HCT116 (cell line): Measurements from ENCODE around the gene RTP4. TPM values are rescaled to one million over a fixed set of nuclear protein-coding genes. Genes with fewer than 3 reads are reported as not detected.

Experiments used
- ATAC-seq: fragments of 200-7000 bp; cut with Tn5 transposase; 2 replicates; pipeline ENCODE4 v1.9.1; 2020; ENCODE audit warnings: mild to moderate bottlenecking, moderate library complexity
- BruUV-seq: library from RNA; stranded (reverse); fragments of 400-500 nt; replicated peaks from 2 replicates; lab custom pipeline; 2021; lab: Mats Ljungman, UMichigan
- CTCF ChIA-PET: fragments of 300-600 bp; sonication (Branson Sonifier 250); formaldehyde crosslinking; loops from one replicate; lab custom pipeline; 2021; ENCODE audit warnings: antibody characterized with exemption; lab: Charles Lee
- POLR2A ChIA-PET: fragments of 300-600, 350-600 bp; sonication (Branson Sonifier 250); formaldehyde crosslinking; loops from one replicate; lab custom pipeline; 2021; ENCODE audit warnings: antibody characterized with exemption; lab: Charles Lee
- RAD21 ChIA-PET, 2 experiments: fragments of 300-600 bp; sonication (Branson Sonifier 250); formaldehyde crosslinking; loops; one replicate each; lab custom pipeline; 2023; ENCODE audit warnings: low total read pairs in 2 of 2; ENCODE audit not compliant: uncharacterized antibody in 2 of 2, unreplicated experiment in 2 of 2, low non-redundant PET in 1 of 2; lab: Charles Lee
- DNase-seq: peaks from one replicate; pipeline ENCODE4 v3.0.0-alpha.2; 2010; ENCODE audit warnings: low read depth, low spot score
- H2AFZ ChIP-seq: fragments of 200-600 bp; shearing (Covaris generic), sonication (generic); 2 replicates; pipeline ENCODE4 v1.6.1; 2017; ENCODE audit warnings: low read depth, mixed run types, mixed read lengths, antibody characterized with exemption, low read length; ENCODE audit not compliant: poor library complexity, severe bottlenecking
- H3K27ac ChIP-seq: 2 replicates; pipeline ENCODE4 v1.5.1; 2012; ENCODE audit warnings: low read depth, low read length
- H3K27me3 ChIP-seq: fragments of 200-600 bp; sonication (generic); 2 replicates; pipeline ENCODE4 v1.6.1; 2016; ENCODE audit warnings: mixed run types, low read length, mixed read lengths; ENCODE audit not compliant: insufficient read depth
- H3K36me3 ChIP-seq, 2 experiments: fragments of 200-500 bp in 1 of 2; fragments of 200-600 bp in 1 of 2; sonication (Bioruptor generic) in 1 of 2; sonication (generic) in 1 of 2; 2 replicates each; pipeline versions ENCODE4 v1.5.1 to v1.6.1; 2014 to 2016; ENCODE audit warnings: low read length in 2 of 2, inconsistent platforms in 1 of 2, mixed read lengths in 1 of 2, mixed run types in 1 of 2; ENCODE audit not compliant: insufficient read depth in 2 of 2, control insufficient read depth in 1 of 2
- H3K4me1 ChIP-seq, 2 experiments: fragments of 200-600 bp in 1 of 2; sonication (generic) in 1 of 2; 2 replicates each; pipeline versions ENCODE4 v1.5.1 to v1.6.1; 2012 to 2017; ENCODE audit warnings: low read length in 2 of 2, inconsistent platforms in 1 of 2, mild to moderate bottlenecking in 1 of 2, mixed read lengths in 1 of 2, mixed run types in 1 of 2, moderate library complexity in 1 of 2; ENCODE audit not compliant: insufficient read depth in 2 of 2, control insufficient read depth in 1 of 2
- H3K4me2 ChIP-seq: fragments of 200-600 bp; sonication (generic); 2 replicates; pipeline ENCODE4 v1.6.1; 2017; ENCODE audit warnings: mixed run types, low read length, mixed read lengths
- H3K4me3 ChIP-seq, 2 experiments: fragments of 200-600 bp in 1 of 2; sonication (generic) in 1 of 2; replicated peaks in 1 of 2; 2 replicates each; pipeline ENCODE4 v1.5.1; 2011 to 2016; ENCODE audit warnings: low read length in 2 of 2, control low read depth in 1 of 2, low read depth in 1 of 2, mild to moderate bottlenecking in 1 of 2, mixed read lengths in 1 of 2, mixed run types in 1 of 2
- H3K79me2 ChIP-seq: fragments of 200-600 bp; sonication (generic); 2 replicates; pipeline ENCODE4 v1.6.1; 2017; ENCODE audit warnings: mild to moderate bottlenecking, mixed run types, low read length, moderate library complexity, mixed read lengths; ENCODE audit not compliant: insufficient read depth
- H3K9ac ChIP-seq: fragments of 200-600 bp; sonication (generic); 2 replicates; pipeline ENCODE4 v1.6.1; 2016; ENCODE audit warnings: low read length, mixed read lengths
- H3K9me2 ChIP-seq: fragments of 200-600 bp; sonication (generic), shearing (Covaris generic); 2 replicates; pipeline ENCODE4 v1.6.1; 2017; ENCODE audit warnings: mixed run types, mild to moderate bottlenecking, moderate library complexity; ENCODE audit not compliant: insufficient read depth
- H3K9me3 ChIP-seq, 2 experiments: fragments of 200-500 bp in 1 of 2; fragments of 200-600 bp in 1 of 2; sonication (Bioruptor generic) in 1 of 2; sonication (generic) in 1 of 2; 2 replicates each; pipeline ENCODE4 v1.6.1; 2014 to 2017; ENCODE audit warnings: low read length in 2 of 2, mixed read lengths in 2 of 2, inconsistent platforms in 1 of 2, low read depth in 1 of 2, mild to moderate bottlenecking in 1 of 2, mixed run types in 1 of 2, moderate library complexity in 1 of 2; ENCODE audit not compliant: control insufficient read depth in 1 of 2, insufficient read depth in 1 of 2
- H4K20me1 ChIP-seq: fragments of 200-600 bp; sonication (generic), shearing (Covaris generic); 2 replicates; pipeline ENCODE4 v1.6.1; 2017; ENCODE audit warnings: mixed run types, mild to moderate bottlenecking, moderate library complexity; ENCODE audit not compliant: insufficient read depth
- ATF3 ChIP-seq: IDR thresholded peaks from 2 replicates; pipeline ENCODE4 v1.6.1; 2012
- CBX3 ChIP-seq: IDR thresholded peaks from 2 replicates; pipeline ENCODE4 v1.6.1; 2012; ENCODE audit warnings: low read depth
- CTCF ChIP-seq, 3 experiments: fragments of 200-600 bp in 1 of 3; sonication (generic) in 1 of 3; IDR thresholded peaks in 2 of 3; conservative IDR thresholded peaks in 1 of 3; 2 replicates each; pipeline ENCODE4 v1.5.1; 2012 to 2017; ENCODE audit warnings: low read depth in 2 of 3, low read length in 2 of 3, antibody characterized with exemption in 1 of 3, borderline replicate concordance in 1 of 3, control low read depth in 1 of 3, mild to moderate bottlenecking in 1 of 3, mixed read lengths in 1 of 3, mixed run types in 1 of 3, moderate library complexity in 1 of 3; ENCODE audit not compliant: insufficient read depth in 1 of 3
- EGR1 ChIP-seq: IDR thresholded peaks from 2 replicates; pipeline ENCODE4 v1.6.1; 2012; ENCODE audit warnings: low read depth
- EZH2 ChIP-seq: fragments of 200-600 bp; sonication (generic); IDR thresholded peaks from 2 replicates; pipeline ENCODE4 v1.6.1; 2017; ENCODE audit warnings: antibody characterized with exemption, mixed run types
- MAX ChIP-seq: IDR thresholded peaks from 2 replicates; pipeline ENCODE4 v1.6.1; 2012
- POLR2A ChIP-seq: IDR thresholded peaks from 2 replicates; pipeline ENCODE4 v1.7.0; 2011; ENCODE audit warnings: borderline replicate concordance; ENCODE audit not compliant: insufficient read depth, insufficient read length; ENCODE audit errors: extremely low read depth
- POLR2AphosphoS5 ChIP-seq: IDR thresholded peaks from 2 replicates; pipeline ENCODE4 v1.6.1; 2011; ENCODE audit warnings: mild to moderate bottlenecking, low read depth, low read length, moderate library complexity
- REST ChIP-seq: IDR thresholded peaks from 2 replicates; pipeline ENCODE4 v1.6.1; 2012; ENCODE audit warnings: low read depth
- SP1 ChIP-seq: IDR thresholded peaks from 2 replicates; pipeline ENCODE4 v1.6.1; 2012; ENCODE audit warnings: low read depth
- SRF ChIP-seq: IDR thresholded peaks from 2 replicates; pipeline ENCODE4 v1.6.1; 2012; ENCODE audit warnings: low read depth
- intact Hi-C: fragments of 100-400 bp; cut with micrococcal nuclease; formaldehyde crosslinking; loops from 2 replicates; pipeline ENCODE4 v1.10.0; 2022
- total RNA-seq: library from RNA; stranded (reverse); gene quantifications from one replicate; pipeline ENCODE4 v1.2.1, GENCODE V29; 2021; ENCODE audit not compliant: unreplicated experiment

Gene RTP4
- total RNA-seq, 1 experiment from 2014 or later: not detected

GRCh38 chr3:187377842-187378241, 9.7 kb downstream of the RTP4 start:
- no peak for DNase-seq
- intact Hi-C loops: no loop called here

GRCh38 chr3:187382609-187383151, 14.5 kb downstream of the RTP4 start:
- no peak overlapping the region for H2AFZ ChIP-seq
- H3K9ac ChIP-seq: no peak overlapping the region
- H3K4me3 ChIP-seq: no peak overlapping the region
- H4K20me1 ChIP-seq: no peaks in the 10 kb centered on the region
- no peaks in the 10 kb centered on the region for H3K9me3 ChIP-seq
- H3K36me3 ChIP-seq: no peaks in the 10 kb centered on the region
- POLR2A ChIA-PET: no interaction called here
- RAD21 ChIA-PET: no interaction called here
- BruUV-seq: no TSS peak
- no peaks in the 10 kb centered on the region for H3K9me2 ChIP-seq
- no peaks in the 10 kb centered on the region for H3K79me2 ChIP-seq
- intact Hi-C loops: no loop called here
- no peaks in the 10 kb centered on the region for H3K4me1 ChIP-seq
- CTCF ChIA-PET: no interaction called here
- H3K4me2 ChIP-seq: no peak overlapping the region
- ATAC-seq (no peak), DNase-seq (no peak)
- H3K27me3 ChIP-seq: no peaks in the 10 kb centered on the region
- H3K27ac ChIP-seq: no peak overlapping the region
- TF ChIP-seq REST (no peak), CBX3 (no peak), MAX (no peak), EGR1 (no peak), POLR2A (no peak), ATF3 (no peak), POLR2AphosphoS5 (no peak), SP1 (no peak), EZH2 (no peak), SRF (no peak)

More at GRCh38 chr3:187377842-187378241, 9.7 kb downstream of the RTP4 start:
- no peaks in the 10 kb centered on the region for H3K4me1 ChIP-seq
- H3K27ac ChIP-seq: no peak overlapping the region
- no peak overlapping the region for H2AFZ ChIP-seq
- H3K9me3 ChIP-seq: no peaks in the 10 kb centered on the region
- TF ChIP-seq SP1 (no peak), POLR2AphosphoS5 (no peak), CTCF (IDR thresholded peaks at IDR 0.05 in 2 of 3, conservative IDR thresholded peaks at IDR 0.05 in 1 of 3; ENCODE audit: borderline replicate concordance in 1 of 3, insufficient read depth in 1 of 3, low read depth in 2 of 3, low read length in 2 of 3) (no peak)
- H3K4me3 ChIP-seq: no peak overlapping the region
- no peaks in the 10 kb centered on the region for H3K9me2 ChIP-seq
- ATAC-seq: no peak
- POLR2A ChIA-PET: no interaction called here
- H3K4me2 ChIP-seq: no peak overlapping the region
- CTCF ChIA-PET: no interaction called here
- BruUV-seq: no TSS peak
- H3K79me2 ChIP-seq: no peaks in the 10 kb centered on the region
- no peak overlapping the region for H3K9ac ChIP-seq
- no peaks in the 10 kb centered on the region for H3K36me3 ChIP-seq
- no peaks in the 10 kb centered on the region for H4K20me1 ChIP-seq
- H3K27me3 ChIP-seq: no peaks in the 10 kb centered on the region
- RAD21 ChIA-PET: no interaction called here
